Activated CD8-positive, alpha-beta memory T cell treated with anti-CD3 and anti-CD28 coated beads for 36 hours (primary cell): ENCODE measurements around the gene KAT8. TPM values are rescaled to one million over a fixed set of nuclear protein-coding genes. Genes with fewer than 3 reads are reported as not detected.

Source experiments
- CTCF ChIA-PET: fragments of 350-600 bp; sonication (Branson Sonifier 250); formaldehyde crosslinking; loops from one replicate; lab custom pipeline; 2021; ENCODE audit warnings: antibody characterized with exemption; lab: Charles Lee
- POLR2A ChIA-PET: fragments of 350-600 bp; sonication (Branson Sonifier 250); formaldehyde crosslinking; loops from one replicate; lab custom pipeline; 2021; ENCODE audit warnings: antibody characterized with exemption; lab: Charles Lee
- total RNA-seq, 2 experiments: library from RNA; stranded (reverse); gene quantifications; one replicate each; pipeline ENCODE4 v1.2.3, GENCODE V29; 2021

KAT8 gene
- total RNA-seq, 2 experiments from 2014 or later, result 53.1 to 54.8 TPM

DNA sequence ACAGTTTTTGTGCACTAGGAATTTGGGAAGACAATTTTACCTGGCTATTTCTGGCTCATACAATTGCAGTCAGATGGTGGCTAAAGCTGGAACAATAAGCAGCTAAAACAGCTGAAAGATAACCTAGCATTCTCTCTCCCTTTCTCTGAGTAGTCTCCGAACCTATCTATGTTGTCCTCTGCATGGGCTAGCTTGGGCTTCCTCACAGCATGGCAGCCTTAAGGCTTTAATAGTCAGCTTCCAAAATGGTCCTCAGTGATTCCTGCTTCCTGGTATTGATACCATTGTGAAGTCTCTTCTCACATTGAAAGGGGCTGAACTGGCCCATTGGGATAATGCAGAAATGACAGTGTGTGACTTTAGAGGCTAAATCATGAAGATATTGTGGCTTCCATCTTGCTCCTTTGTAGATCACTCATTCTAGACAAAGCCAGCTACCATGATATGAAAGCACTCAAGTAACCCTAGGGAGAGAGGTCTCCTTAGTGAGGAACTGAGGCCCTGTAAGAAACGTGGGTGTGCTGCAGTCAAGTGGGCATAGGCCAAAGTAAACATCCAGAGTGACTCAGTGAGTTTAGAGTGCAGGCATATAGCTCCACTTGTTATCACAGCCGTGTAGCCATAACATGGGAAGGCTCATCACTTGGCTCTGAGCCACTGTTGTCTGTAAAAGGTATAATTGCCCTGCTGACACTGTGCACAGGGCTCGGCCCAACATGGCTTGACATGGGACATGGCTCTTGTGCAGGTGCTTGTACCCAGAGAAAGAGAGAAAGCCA is 17.4 kb upstream of the KAT8 start:
- ChIA-PET POLR2A (interaction anchor here (0.6 kb wide), 1 partner anchor 76 kb away, joined by 5 read pairs; no protein-coding TSS in a partner anchor), CTCF (interaction anchor here (0.9 to 2.3 kb wide), 2 partner anchors 42 to 115 kb away, joined by 3 to 9 read pairs; partner anchors contain the start of gene HSD3B7)

DNA sequence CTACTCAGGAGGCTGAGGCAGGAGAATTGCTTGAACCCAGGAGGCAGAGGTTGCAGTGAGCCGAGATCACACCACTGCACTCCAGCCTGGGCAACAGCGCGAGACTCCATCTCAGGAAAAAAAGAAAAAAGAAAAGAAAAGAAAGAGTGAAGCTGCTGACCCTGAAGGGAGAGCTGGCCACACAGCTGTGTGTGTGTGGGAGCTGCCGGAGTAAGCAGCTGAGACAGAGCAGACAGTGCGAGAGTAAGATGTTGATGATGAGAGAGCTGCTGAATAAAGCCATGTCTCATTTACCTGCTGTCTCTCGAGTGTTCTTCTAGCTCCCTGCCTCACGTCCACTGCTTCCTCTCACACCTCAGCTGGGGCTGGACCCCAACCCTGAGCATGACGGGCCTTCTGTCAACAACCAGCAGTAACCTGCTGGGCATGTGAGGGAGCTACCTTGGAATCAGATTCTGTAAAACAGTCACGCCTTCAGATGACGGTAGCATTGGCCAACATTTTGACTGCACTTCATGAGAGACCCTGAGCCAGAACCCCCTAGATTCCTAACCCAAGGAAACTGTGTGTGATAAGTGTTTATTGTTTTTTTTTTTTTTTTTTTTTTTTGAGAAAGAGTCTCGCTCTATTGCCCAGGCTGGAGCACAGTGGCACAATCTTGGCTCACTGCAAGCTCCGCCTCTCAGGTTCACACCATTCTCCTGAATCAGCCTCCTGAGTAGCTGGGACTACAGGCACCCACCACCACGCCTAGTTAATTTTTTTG is 16.4 kb upstream of the KAT8 start:
- CTCF ChIA-PET, result interaction anchor here (0.9 to 2.3 kb wide), 2 partner anchors 41 to 116 kb away, joined by 3 to 9 read pairs; partner anchors contain the start of gene HSD3B7
- POLR2A ChIA-PET, result interaction anchor here (0.6 kb wide), 1 partner anchor 75 kb away, joined by 5 read pairs; no protein-coding TSS in a partner anchor

DNA sequence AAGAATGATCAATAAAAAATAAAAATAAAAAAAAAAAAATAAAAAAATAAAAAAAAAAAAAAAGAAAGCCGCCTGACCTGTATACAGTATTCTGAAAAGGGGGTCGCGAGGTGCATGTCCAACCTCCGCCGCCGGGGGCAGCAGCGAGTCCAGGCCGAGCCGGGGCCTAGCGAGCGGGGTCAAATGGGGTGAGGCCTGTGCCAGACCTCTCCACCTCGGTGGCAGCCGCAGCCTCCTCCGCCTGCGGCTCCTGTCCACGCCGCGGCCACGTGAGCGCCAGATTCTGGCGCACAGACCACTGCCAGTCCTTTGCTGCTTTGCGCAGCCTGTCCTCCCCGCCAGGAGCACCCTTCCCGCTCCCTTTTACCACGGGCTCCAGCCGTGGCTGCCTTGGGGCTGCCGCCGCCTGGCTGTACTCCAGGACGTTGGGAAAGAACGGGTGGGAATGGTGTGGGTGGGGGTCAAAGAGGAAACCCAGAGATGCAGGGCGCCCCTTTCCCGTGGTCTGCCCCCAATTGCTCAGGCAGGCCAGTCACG is 11.7 kb upstream of the KAT8 start:
- CTCF ChIA-PET, result no interaction called here

DNA sequence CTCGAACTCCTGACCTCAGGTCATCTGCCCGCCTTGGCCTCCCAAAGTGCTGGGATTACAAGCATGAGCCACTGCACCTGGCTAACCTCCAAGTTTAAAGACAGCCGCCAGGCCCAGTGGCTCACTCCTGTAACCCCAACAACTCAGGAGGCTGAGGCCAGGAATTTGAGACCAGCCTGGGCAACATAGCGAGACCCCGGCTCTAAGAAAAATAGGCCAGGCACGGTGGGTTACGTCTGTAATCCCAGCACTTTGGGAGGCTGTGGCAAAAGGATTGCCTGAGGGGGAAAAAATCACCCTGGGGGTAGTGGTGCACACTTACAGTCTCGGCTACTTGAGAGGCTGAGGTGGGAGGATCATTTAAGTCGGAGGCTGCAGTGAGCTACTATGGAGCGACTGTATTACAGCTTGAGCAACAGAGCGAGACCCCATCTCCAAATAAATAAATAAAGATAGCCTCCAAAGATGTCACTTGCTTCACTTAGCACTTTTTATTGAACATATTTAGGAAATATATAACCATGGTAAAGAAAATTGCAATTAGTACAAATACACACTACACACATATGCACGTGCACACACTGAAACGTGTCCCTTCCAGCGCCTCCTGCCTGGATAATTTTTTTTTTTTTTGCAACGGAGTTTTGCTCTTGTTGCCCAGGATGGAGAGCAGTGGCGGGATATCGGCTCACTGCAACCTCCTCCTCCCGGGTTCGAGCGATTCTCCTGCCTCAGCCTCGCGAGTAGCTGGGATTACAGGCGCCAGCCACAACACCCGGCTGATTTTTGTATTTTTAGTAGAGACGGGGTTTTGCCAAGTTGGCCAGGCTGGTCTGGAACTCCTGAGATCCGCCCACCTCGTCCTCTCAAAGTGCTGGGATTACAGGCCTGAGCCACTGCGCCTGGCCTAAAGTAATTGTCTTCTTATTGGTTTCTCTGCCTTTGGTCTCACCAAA is 10.7 kb upstream of the KAT8 start:
- CTCF ChIA-PET, result interaction anchor here (0.6 kb wide), 1 partner anchor 237 kb away, joined by 3 read pairs; no protein-coding TSS in a partner anchor

More for the DNA sequence above, 11.7 kb upstream of the KAT8 start:
- POLR2A ChIA-PET, result no interaction called here

DNA sequence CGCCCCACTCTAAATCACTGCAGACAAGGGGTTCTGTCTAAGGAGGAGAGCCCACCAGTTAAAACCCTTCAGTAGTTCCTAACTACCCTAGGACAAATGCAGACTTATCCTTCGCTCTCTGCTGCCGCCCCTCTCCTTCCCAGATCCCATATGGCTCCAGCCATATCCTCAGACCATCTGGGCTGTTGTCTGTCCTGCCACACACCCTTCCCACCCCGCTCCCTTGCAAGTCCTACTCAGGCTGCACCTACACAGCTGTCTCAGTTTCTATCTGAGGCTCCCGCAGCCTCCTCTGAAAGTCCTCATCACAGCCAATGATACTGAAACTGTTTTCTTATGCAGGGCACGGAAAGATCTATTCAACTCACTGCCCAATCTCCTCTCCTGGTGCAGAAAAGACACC is 10.0 kb upstream of the KAT8 start:
- CTCF ChIA-PET, result interaction anchor here (0.6 kb wide), 1 partner anchor 237 kb away, joined by 3 read pairs; no protein-coding TSS in a partner anchor

More for the DNA sequence above, 10.7 kb upstream of the KAT8 start:
- POLR2A ChIA-PET, result interaction anchor here (0.6 to 0.7 kb wide), 2 partner anchors 14 to 448 kb away, joined by 3 to 6 read pairs; partner anchors contain the start of gene FBRS

DNA sequence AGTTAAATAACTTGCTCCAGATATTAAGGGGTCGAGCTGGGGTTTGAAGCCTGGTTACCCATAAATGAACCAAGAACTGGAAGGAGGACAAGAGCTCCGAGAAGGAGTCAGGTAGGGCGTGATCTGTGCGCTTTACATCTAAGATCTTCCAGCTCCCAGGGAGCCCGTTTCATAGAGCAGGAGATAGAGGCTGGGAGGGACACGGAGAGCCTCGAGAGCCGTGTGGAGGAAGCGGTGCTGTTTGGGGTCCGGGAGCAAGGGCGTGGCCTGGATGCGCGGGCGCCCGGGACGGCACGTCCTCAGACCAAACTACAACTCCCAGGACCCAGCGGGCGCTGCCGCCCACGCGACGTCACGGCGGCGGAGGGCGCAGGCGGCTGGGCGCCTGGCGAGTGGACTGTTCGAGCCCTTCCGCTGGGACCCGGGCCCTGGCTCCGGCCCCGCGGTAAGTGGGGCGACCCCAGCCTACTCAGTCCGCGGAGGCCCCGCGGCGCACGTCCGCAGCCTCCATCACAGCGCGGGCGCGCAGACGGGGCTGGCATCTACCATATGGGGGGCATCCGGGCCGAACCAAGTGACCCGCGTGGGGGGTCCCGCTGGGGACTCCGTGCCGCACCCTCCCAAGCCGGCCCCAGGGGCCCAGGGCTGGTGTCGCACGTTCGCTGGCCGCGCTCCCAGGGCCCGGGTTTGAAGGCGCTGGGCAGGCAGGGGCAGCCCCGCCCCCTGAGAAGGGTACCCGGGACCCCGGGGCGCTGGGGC is 9.2 kb upstream of the KAT8 start, which contains the start of gene BCKDK:
Gene BCKDK, plus strand, starts transcription at position 352 of the 759 bp plus-strand sequence. CDS start 838 bp downstream, outside the sequence.
- POLR2A ChIA-PET, result interaction anchor here (2.0 kb wide), 1 partner anchor 9 kb away, joined by 7 read pairs; the partner anchor contains the start of gene KAT8
- CTCF ChIA-PET, result no interaction called here

More for the DNA sequence above, 10.0 kb upstream of the KAT8 start:
- POLR2A ChIA-PET, result interaction anchor here (0.6 to 2.0 kb wide), 3 partner anchors 10 to 449 kb away, joined by 3 to 7 read pairs (median 6); partner anchors contain the start of genes FBRS and KAT8

DNA sequence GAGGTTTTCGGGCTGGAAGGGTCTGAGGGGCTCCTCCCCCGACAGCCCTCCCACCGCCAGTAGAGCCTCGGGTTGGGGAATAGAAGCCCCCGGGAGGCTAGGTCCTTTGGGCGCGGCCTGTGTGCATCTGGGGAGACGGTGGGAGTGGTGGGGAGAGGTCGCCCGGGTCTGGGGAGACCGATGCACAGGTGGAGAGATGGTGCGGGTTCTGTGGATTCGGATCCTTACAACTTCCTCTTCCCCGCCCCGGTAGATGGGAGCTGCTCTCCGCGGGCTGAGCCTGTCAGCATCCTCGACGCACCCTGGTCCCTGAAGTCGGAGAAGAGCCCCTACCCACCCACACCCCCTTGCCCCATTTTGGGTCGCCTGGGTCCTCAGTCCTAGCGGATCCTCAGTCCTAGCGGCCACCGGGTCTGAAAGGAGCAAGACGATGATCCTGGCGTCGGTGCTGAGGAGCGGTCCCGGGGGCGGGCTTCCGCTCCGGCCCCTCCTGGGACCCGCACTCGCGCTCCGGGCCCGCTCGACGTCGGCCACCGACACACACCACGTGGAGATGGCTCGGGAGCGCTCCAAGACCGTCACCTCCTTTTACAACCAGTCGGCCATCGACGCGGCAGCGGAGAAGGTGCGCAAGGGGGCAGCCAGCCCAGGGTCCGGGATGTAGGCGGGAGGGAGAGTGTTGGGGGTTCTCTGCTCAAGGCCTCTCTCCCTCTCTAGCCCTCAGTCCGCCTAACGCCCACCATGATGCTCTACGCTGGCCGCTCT is 8.5 kb upstream of the KAT8 start:
- ChIA-PET POLR2A (interaction anchor here (2.0 kb wide), 1 partner anchor 9 kb away, joined by 7 read pairs; the partner anchor contains the start of gene KAT8), CTCF (no interaction called here)

DNA sequence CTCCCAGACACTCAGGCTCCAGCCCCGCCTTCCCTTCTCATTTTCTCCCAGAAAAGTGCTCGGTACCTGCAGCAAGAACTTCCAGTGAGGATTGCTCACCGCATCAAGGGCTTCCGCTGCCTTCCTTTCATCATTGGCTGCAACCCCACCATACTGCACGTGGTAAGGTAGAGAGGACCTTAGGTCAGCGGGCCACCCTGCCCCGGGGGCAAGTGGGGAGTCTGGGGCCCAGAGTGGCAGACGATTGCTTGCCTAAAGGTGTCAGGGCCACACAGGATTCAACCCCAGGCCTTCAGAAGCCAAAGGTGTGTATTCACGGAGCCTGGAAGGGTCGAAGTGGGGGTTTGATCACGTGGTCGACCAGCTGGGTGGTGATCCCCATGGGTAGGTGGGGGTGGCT is 7.8 kb upstream of the KAT8 start:
- POLR2A ChIA-PET, result interaction anchor here (2.0 kb wide), 1 partner anchor 8 kb away, joined by 7 read pairs; the partner anchor contains the start of gene KAT8
- CTCF ChIA-PET, result no interaction called here

DNA sequence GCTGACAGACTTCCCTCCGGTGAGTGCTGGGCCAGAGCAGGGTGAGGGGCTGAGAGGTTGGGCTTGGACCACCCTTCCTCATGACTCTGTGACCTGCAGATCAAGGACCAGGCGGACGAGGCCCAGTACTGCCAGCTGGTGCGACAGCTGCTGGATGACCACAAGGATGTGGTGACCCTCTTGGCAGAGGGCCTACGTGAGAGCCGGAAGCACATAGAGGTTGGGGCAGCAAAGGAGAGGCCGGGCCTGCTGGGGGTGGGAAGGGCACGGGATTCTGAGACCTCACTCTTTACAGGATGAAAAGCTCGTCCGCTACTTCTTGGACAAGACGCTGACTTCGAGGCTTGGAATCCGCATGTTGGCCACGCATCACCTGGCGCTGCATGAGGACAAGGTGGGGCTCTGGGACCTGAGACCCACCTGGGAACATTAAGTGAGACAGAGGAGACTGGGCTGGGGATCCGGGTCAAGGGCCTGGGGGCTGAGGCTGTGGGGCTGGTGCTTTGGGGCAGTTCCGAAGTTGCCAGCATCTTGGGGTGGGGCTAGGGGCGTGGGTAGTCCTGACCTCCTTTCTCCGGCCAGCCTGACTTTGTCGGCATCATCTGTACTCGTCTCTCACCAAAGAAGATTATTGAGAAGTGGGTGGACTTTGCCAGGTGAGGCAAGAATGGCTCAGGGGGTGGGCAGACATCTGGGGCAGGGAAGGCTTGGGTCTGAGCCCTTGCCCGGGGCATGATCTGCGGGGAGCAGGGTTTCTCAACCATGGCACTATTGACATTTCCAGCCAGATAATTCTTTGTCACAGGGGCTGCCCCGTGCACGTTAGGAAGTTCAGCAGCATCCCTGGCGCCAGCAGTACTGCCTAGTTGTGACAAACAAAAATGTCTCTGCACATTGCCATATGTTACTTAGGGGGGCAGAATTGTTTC is 7.1 kb upstream of the KAT8 start:
- POLR2A ChIA-PET, result no interaction called here
- CTCF ChIA-PET, result no interaction called here

DNA sequence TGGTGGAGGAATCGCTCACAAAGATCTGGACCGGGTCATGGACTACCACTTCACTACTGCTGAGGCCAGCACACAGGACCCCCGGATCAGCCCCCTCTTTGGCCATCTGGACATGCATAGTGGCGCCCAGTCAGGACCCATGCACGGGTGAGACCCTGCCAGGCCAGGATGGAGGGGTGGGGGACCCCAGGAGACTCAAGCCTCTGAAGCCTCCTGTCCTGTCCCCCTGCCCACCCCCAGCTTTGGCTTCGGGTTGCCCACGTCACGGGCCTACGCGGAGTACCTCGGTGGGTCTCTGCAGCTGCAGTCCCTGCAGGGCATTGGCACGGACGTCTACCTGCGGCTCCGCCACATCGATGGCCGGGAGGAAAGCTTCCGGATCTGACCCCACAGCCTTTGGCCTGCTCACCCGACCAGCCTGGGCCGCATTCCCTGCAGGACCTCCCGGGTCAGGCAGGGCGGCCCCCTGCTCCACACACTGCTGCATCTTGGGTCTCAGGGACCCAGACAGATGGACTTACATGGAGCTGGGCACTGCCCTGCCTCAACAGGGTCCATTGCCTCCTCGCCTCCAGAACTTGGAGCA is 5.5 kb upstream of the KAT8 start:
- ChIA-PET POLR2A (no interaction called here), CTCF (interaction anchor here (0.9 to 1.2 kb wide), 2 partner anchors 30 to 38 kb away, joined by 3 to 4 read pairs; partner anchors contain the start of genes ZNF646 and ZNF668)

DNA sequence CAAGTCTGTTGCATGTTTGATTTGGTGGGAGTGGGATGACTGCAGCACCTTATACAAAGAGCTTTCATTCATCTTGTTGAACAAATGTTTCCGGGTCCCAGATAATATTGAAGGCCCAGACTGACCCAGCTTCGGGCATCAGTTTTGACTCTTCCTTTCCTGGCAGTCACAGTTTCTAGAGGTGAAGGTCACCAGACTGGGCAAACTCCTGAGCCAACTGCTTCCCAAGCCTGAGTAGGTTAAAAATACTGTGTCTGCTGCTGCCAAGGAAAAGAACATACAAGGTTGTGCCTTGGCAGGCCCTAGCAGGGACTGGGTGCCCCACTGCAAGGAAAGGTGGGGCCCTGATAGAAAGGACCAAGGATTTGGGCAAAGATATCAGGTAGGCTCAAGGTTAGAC is 4.8 kb upstream of the KAT8 start:
- POLR2A ChIA-PET, result no interaction called here
- CTCF ChIA-PET, result no interaction called here

DNA sequence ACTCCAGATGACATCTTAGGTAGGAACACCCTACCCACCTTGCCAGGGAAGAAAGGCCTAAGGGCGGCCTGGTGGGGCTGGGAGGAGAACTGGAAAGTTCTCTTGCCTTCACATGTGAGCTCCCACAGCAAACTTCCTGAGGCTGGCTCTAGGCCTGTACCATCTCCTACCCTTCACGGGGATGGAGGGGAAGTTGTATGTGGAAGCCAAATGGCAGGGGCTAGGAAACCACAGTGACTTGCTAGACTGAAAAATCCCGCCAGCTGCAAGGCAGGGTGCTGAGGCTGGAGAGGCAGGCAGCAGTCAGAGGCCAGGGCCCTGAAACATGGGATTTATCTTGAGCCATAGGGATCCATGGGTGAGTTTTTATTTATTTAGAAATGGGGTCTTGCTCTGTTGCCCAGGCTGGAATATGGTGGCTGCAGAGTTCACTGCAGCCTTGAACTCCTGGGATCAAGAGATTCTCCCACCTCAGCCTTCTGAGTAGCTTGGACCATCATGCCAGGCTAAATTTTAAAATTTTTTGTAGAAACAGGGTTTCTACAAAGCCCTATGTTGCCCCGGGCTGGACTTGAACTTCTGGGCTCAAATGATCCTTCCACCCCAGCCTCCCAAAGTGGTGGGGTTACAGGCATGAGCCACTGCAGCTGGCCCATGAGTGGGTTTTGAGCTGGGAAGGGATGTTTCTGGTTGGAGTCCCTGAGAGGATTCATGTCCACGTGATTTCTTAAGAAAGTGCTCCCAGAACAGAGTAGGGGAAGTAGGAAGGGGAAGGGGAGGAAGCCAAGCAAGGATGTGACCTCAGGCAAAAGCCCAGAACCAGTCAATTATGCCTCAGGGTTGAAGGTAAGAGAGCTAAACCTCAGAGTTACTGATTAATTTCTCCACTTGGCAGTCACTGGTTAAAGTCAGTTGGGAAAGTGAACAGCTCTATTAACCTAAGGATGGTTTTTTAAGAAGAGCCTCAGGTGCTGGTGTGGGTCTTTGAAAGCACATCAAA is 4.0 kb upstream of the KAT8 start:
- CTCF ChIA-PET, result no interaction called here
- POLR2A ChIA-PET, result interaction anchor here (0.6 kb wide), 1 partner anchor 41 kb away, joined by 3 read pairs; no protein-coding TSS in a partner anchor

DNA sequence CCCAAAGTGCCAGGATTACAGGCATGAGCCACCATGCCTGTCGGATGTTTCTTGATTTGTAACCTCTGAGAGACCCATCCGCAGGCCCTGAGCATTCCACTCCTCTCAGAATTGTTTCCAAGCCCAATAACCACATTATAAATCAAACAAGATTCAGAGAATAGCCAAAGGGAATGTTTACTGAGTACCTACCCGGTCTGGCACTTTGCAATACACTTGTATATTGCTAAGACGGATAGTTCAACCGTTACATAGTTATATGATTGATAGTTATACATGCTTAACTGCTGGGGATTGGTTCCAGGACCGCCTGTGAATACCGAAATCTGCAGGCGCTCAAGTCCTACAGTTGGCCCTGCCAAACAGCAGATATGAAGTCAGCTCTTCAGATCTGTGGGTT is 3.0 kb upstream of the KAT8 start:
- CTCF ChIA-PET, result no interaction called here
- POLR2A ChIA-PET, result interaction anchor here (0.6 to 1.1 kb wide), 3 partner anchors 20 to 156 kb away, joined by 3 to 7 read pairs (median 3); no protein-coding TSS in a partner anchor
